Activated T-cell treated with anti-CD3 and anti-CD28 coated beads, Interleukin-2, amount 50 U/mL, for 72 hours (primary cell): ENCODE measurements around the gene RASAL2. TPM values are rescaled to one million over a fixed set of nuclear protein-coding genes. Genes with fewer than 3 reads are reported as not detected.
"Not testable (repeated sequence)": the region's sequence is repeated elsewhere in the genome, so short reads cannot be mapped to it uniquely, and the experiment has no call there.

Experiments used
- ATAC-seq, 2 donors: fragments of 150-1000 bp; cut with Tn5 transposase; replicated peaks in 1 of 2; 2 replicates each; pipeline ENCODE4 v1.10.0; 2021; ENCODE audit warnings: moderate library complexity in 2 of 2, mild to moderate bottlenecking in 1 of 2
- DNase-seq, 2 donors: peaks; one replicate each; pipeline ENCODE4 v3.0.0; 2021 to 2022; ENCODE audit warnings: mixed read lengths in 1 of 2
- H3K27ac Mint-ChIP-seq: one replicate; pipeline ENCODE4 v1.8.0; 2022; ENCODE audit warnings: mild to moderate bottlenecking, moderate library complexity, mixed read lengths
- H3K27me3 Mint-ChIP-seq: one replicate; pipeline ENCODE4 v1.8.0; 2022; ENCODE audit warnings: low read depth, mixed read lengths
- H3K36me3 Mint-ChIP-seq, 2 donors: one replicate each; pipeline ENCODE4 v1.8.0; 2022; ENCODE audit warnings: mixed read lengths in 2 of 2, mild to moderate bottlenecking in 1 of 2; ENCODE audit not compliant: insufficient read depth in 2 of 2
- H3K4me1 Mint-ChIP-seq: one replicate; pipeline ENCODE4 v1.8.0; 2022; ENCODE audit warnings: low read depth, mixed read lengths
- H3K4me3 Mint-ChIP-seq, 2 donors: one replicate each; pipeline ENCODE4 v1.8.0; 2022; ENCODE audit warnings: mild to moderate bottlenecking in 2 of 2, mixed read lengths in 2 of 2, moderate library complexity in 2 of 2
- H3K9me3 Mint-ChIP-seq, 2 donors: one replicate each; pipeline ENCODE4 v1.8.0; 2022; ENCODE audit warnings: mixed read lengths in 2 of 2
- total RNA-seq, 2 donors: library from RNA; stranded (reverse); gene quantifications; one replicate each; pipeline ENCODE4 v1.2.3, GENCODE V29; 2022

RASAL2 gene
- total RNA-seq, 2 donors from 2014 or later = 0.02 to 0.05 TPM

DNA sequence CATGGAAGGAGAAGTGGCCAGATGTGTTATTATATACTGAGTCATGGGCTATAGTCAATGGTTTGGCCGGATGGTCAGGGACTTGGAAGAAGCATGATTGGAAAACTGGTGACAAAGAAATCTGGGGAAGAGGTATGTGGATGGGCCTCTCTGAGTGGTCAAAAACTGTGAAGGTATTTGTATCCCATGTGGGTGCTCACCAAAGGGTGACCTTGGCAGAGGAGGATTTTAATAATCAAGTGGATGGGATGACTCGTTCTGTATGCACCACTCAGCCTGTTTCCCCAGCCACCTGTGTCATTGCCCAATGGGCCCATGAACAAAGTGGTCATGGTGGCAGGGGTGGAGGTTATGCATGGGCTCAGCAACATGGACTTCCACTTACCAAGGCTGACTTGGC is 108.6 kb downstream of the RASAL2 start:
- H3K4me3 Mint-ChIP-seq, DNase-seq, H3K27me3 Mint-ChIP-seq, ATAC-seq, H3K9me3 Mint-ChIP-seq, H3K27ac Mint-ChIP-seq, H3K4me1 Mint-ChIP-seq, H3K36me3 Mint-ChIP-seq: not testable (repeated sequence)

DNA sequence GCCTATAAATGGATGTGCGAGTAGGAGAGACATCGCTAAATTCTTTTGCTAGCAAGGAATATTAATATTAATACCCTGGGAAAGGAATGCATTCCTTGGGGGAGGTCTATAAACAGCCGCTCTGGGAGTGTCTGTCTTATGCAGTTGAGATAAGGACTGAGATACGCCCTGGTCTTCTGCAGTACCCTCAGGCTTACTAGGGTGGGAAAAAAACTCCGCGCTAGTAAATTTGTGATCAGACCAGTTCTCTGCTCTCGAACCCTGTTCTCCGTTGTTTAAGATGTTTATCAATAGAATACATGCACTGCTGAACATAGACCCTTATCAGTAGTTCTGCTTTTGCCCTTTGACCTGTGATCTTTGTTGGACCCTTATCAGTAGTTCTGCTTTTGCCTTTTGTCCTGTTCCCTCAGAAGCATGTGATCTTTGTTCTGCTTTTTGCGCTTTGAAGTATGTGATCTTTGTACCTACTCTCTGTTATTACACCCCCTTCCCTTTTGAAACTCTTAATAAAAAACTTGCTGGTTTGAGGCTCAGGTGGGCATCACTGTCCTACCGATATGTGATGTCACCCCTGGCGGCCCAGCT is 114.5 kb downstream of the RASAL2 start:
- peaks cover 11 to 12% of the 10 kb centered on the region in 2 donors for H3K9me3 Mint-ChIP-seq
- H3K36me3 Mint-ChIP-seq, H3K4me3 Mint-ChIP-seq, H3K27ac Mint-ChIP-seq, H3K27me3 Mint-ChIP-seq, ATAC-seq, DNase-seq, H3K4me1 Mint-ChIP-seq: not testable (repeated sequence)

DNA sequence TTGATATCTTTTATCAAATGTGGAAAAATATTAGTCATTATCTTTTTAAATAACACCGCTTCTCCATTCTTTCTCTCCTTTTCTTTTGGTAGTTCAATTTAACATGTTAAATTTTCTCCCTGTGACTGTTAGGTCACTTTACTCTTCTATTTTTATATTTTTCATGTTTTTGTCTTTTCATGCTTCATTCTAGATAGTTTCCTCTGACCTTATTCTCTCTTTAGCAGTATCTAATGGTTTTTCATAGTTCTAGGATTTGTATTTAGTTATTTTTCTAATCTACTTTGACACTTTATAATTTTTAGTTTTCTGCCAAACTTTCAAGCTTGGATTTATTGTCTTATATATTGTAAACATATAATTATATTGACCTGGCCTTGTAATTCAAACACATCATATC is 116.0 kb downstream of the RASAL2 start:
- no peaks in the 10 kb centered on the region for H3K27me3 Mint-ChIP-seq
- H3K36me3 Mint-ChIP-seq = peaks cover 2% of the 10 kb centered on the region in 2 donors
- no peaks in the 10 kb centered on the region for H3K4me1 Mint-ChIP-seq
- DNase-seq (no peak), ATAC-seq (no peak)
- H3K9me3 Mint-ChIP-seq = peaks cover 11 to 16% of the 10 kb centered on the region in 2 donors
- no peak overlapping the region for H3K4me3 Mint-ChIP-seq
- no peak overlapping the region for H3K27ac Mint-ChIP-seq

DNA sequence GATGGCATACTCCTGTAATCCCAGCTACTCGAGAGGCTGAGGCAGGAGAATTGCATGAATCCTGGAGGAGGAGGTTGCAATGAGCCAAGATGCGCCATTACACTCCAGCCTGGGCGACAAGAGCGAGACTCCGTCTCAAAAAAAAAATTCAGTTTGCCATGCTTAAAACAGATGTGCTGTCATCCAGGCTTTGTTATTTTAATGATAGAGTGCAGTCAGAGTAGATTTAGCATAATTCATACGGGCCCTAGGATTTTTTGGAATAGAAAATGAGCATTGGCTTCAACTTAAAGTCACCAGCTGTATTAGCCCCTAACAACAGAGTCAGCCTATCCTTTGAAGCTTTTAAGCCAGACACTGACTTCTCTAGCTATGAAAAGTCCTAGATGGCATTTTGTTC is 124.6 kb downstream of the RASAL2 start:
- DNase-seq (no peak), ATAC-seq (no peak)
- peaks cover 1 to 4% of the 10 kb centered on the region in 2 donors for H3K9me3 Mint-ChIP-seq
- H3K4me3 Mint-ChIP-seq = no peak overlapping the region
- no peaks in the 10 kb centered on the region for H3K36me3 Mint-ChIP-seq
- no peaks in the 10 kb centered on the region for H3K4me1 Mint-ChIP-seq
- no peak overlapping the region for H3K27ac Mint-ChIP-seq
- no peaks in the 10 kb centered on the region for H3K27me3 Mint-ChIP-seq

DNA sequence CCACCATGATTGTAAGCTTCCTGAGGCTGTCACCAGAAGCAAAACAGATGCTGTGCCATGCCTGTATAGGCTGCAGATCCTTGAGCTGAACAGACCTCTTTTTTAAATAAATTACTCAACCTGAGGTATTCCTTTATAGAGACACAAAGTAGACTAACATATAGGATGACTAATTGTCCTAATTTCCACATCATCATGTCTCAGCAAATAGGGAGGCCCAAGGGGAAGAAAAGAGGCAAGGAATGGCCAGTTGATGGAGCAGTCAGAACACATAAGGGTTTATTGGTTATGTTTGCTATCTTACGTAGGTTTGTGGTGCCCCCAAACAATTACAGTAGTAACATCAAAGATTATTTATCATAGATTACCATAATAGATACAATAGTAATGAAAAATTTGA is 126.2 kb downstream of the RASAL2 start:
- Mint-ChIP-seq H3K9me3 (peaks cover 0 to 1% of the 10 kb centered on the region in 2 donors), H3K36me3 (no peaks in the 10 kb centered on the region), H3K4me1 (no peaks in the 10 kb centered on the region), H3K27me3 (no peaks in the 10 kb centered on the region), H3K27ac (no peak overlapping the region), H3K4me3 (no peak overlapping the region)
- ATAC-seq (no peak), DNase-seq (no peak)

DNA sequence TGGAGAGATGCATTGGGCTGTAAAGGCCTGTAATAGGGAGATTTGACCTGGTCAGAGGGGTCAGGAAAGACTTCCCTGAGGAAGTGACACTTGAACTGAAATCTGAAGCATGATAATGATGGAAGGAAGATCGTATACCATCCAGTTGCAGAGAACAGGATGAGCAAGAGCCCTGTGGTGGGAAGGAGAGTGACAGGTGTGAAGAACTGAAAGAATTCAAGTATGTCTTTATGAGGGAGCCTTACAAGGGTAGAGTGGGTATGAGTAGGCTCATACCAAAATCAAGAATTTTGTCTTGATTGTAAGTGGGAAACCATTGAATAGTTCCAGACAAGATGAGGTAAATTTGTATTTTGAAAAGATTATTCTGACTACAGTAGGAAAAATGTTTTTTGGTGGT is 129.4 kb downstream of the RASAL2 start:
- no peaks in the 10 kb centered on the region for H3K36me3 Mint-ChIP-seq
- ATAC-seq (no peak), DNase-seq (no peak)
- no peak overlapping the region for H3K27ac Mint-ChIP-seq
- peaks cover 0 to 1% of the 10 kb centered on the region in 2 donors for H3K9me3 Mint-ChIP-seq
- H3K4me3 Mint-ChIP-seq = no peak overlapping the region
- H3K27me3 Mint-ChIP-seq = no peaks in the 10 kb centered on the region
- no peaks in the 10 kb centered on the region for H3K4me1 Mint-ChIP-seq

DNA sequence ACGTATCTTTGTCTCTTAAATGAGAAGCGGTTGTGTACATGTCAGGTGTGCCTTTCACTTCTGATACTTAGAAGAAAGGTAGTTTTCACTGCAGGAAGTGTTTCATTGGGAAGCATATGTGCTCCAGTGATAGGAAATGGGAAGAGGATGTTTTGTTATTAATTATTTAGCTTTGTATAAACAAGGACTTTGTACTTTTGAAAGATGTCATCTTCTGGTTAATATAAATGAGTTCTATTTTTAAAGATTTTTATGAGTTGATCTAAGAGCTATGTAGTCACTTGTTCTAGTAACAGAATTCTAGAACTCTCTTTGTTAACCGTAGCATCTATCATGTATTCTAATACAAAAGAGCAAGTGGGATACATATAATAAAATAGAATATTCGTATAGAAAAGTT is 130.5 kb downstream of the RASAL2 start:
- Mint-ChIP-seq H3K27ac (no peak overlapping the region), H3K4me3 (no peak overlapping the region), H3K36me3 (no peaks in the 10 kb centered on the region), H3K4me1 (no peaks in the 10 kb centered on the region), H3K27me3 (no peaks in the 10 kb centered on the region), H3K9me3 (peaks cover 0 to 1% of the 10 kb centered on the region in 2 donors)
- no peak for ATAC-seq
- DNase-seq = no peak

DNA sequence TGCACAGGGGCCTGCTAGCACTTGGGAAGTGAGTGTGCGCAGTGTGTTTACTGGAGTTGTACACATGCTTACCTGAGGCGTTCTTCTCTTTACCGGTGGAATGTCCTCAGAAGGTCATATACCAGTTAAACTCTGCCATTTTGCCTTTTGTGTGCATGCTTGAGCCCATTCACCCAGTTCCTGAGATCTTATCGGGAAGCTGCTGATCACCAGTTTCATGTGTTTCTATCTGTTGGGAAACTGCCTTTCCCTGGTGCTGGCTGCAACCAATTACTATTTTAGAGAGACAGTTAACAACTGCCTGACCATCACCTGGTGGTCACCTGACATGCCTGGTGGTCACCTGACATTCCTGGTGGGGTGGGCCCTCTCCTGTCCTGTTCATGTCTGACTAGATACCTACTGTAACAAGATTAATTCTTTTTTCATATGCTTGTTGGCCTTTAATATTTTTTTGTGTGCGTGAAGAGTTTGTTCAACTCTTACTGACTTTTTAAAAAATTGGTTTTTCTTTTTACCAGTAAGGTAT is 137.0 kb downstream of the RASAL2 start:
- no peaks in the 10 kb centered on the region for H3K27me3 Mint-ChIP-seq
- H3K4me1 Mint-ChIP-seq = no peaks in the 10 kb centered on the region
- H3K4me3 Mint-ChIP-seq = no peak overlapping the region
- no peak overlapping the region for H3K27ac Mint-ChIP-seq
- H3K9me3 Mint-ChIP-seq = peaks cover 2% of the 10 kb centered on the region in 2 donors
- DNase-seq = no peak
- no peaks in the 10 kb centered on the region for H3K36me3 Mint-ChIP-seq
- no peak for ATAC-seq

DNA sequence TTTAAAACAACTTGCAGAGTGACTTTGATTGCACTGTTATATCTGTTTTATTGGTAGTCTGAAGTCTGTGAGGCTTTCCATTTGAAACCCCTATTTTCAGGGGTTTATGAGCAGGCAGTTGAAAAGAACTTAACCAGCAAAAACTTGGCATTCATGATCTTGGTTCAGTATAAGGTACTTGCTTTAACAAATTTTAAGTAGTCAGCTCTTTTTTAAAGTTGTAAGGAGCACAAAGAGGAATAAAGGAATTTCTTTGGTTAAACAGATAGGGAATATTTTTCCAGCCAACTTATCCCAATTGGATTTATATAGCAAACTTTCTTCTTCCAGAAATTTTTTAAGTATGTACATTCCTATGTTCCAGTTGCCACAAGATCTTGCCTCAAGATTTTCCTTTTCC is 138.2 kb downstream of the RASAL2 start:
- H3K9me3 Mint-ChIP-seq = peaks cover 2% of the 10 kb centered on the region in 2 donors
- DNase-seq (no peak), ATAC-seq (no peak)
- no peaks in the 10 kb centered on the region for H3K36me3 Mint-ChIP-seq
- no peak overlapping the region for H3K27ac Mint-ChIP-seq
- H3K4me3 Mint-ChIP-seq = no peak overlapping the region
- H3K27me3 Mint-ChIP-seq = no peaks in the 10 kb centered on the region
- no peaks in the 10 kb centered on the region for H3K4me1 Mint-ChIP-seq

DNA sequence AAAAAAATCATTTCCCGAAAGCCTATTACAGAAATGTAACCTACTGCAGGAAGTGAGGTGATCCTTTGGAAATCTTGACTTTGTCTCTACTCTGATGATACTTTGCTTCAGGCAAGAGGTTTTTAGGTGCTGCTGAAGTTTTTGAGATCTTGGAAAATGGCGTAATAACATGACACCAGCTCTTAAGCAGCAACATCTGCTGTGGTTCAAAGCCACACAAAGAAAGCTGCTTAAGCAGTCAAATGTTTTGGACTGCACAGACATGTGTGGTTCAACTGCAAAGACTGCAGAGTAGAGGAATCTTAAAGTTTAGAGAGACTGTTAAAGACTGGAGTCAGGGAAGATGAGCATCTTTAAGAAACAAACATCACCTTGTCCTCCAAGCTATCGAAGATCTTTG is 139.0 kb downstream of the RASAL2 start:
- ATAC-seq = no peak

DNA sequence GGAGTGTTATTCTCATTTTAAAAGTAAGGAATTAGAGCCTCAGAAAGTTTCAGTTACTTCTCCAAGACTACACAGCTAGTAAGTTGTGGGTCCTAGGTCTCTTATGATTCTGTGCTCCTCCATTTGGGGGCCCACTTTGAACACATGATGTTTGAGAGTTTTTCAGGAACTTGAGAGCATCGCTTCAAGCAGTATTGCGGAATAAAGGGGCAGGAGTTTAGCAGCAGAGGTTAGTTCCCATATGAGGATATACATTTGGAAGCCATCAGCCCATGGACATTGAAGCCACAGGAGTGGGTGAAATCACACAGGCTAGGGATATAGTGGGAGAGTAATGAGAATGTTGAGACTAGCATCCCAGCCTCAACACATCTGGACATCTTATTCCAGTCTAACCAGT is 143.2 kb downstream of the RASAL2 start:
- no peaks in the 10 kb centered on the region for H3K9me3 Mint-ChIP-seq
- ATAC-seq = no peak
- no peak overlapping the region for H3K4me3 Mint-ChIP-seq
- DNase-seq = no peak
- H3K27ac Mint-ChIP-seq = no peak overlapping the region
- no peaks in the 10 kb centered on the region for H3K36me3 Mint-ChIP-seq
- no peaks in the 10 kb centered on the region for H3K27me3 Mint-ChIP-seq
- no peaks in the 10 kb centered on the region for H3K4me1 Mint-ChIP-seq

More for the DNA sequence above, 139.0 kb downstream of the RASAL2 start:
- DNase-seq = no peak
- Mint-ChIP-seq H3K27ac (no peak overlapping the region), H3K4me1 (no peaks in the 10 kb centered on the region), H3K27me3 (no peaks in the 10 kb centered on the region), H3K36me3 (no peaks in the 10 kb centered on the region), H3K9me3 (peaks cover 2% of the 10 kb centered on the region in 2 donors), H3K4me3 (no peak overlapping the region)

DNA sequence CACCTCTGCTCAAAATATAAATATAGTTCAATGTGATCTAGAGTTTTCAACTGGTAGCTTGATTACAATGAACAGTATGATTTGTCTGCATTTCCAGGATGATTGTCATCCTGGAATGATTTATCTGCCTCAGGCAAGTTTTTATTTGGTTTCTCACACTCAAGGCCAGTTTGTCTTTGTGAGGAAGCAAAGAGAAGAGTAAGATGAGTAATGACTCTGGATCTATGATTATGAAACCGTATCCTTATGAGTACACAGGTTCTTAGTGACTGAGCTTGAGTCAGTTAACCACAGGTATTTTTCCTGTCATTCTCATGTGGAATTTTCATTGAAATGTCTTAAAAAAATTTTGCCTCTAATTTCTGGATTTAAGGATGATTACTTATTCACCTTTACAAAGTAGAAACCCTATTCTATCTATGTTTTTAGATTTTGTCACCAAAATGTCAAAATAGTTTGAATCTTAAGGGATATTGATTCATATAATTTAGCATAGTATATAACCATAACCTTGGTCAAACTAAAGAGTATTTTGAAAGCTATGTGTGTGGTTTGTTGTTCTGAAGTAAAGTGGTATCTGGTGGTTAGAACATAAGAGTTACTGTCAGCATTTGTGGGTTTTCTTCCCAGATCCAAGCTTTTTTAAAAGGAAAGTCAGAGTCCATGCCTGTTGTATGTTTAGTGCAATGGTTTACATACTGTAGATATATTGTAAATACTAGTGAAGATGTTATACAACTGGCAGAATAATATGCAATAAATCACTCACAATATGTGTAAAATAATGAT is 145.0 kb downstream of the RASAL2 start:
- H3K27me3 Mint-ChIP-seq = no peaks in the 10 kb centered on the region
- H3K4me1 Mint-ChIP-seq = no peaks in the 10 kb centered on the region
- H3K4me3 Mint-ChIP-seq = no peak overlapping the region
- no peak for DNase-seq
- no peaks in the 10 kb centered on the region for H3K36me3 Mint-ChIP-seq
- no peak for ATAC-seq
- no peak overlapping the region for H3K27ac Mint-ChIP-seq
- H3K9me3 Mint-ChIP-seq = no peaks in the 10 kb centered on the region

DNA sequence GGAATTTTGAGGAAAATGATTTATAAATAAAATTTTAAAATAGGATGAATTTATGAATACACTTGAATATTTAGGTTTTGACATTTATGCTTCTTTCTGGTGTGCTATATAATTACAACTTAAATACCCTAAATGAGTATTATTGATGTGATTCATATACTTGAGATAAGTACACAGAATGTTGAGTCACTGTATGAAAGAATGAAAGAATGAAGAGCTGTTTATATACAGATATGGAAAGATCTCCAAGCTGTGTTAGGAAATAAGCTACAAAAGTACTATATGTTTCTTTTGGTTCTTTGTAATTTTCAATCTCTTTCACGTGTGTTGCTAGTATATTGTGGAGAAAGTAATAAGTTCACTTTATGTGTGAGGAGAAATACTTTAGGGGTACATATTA is 147.2 kb downstream of the RASAL2 start:
- Mint-ChIP-seq H3K9me3 (peaks cover 0 to 2% of the 10 kb centered on the region in 2 donors), H3K27ac (no peak overlapping the region), H3K4me3 (no peak overlapping the region), H3K27me3 (no peaks in the 10 kb centered on the region), H3K36me3 (no peaks in the 10 kb centered on the region), H3K4me1 (no peaks in the 10 kb centered on the region)
- ATAC-seq (no peak), DNase-seq (no peak)
